ENCODE results near the gene MYRIP.

Gene MYRIP

DNA sequence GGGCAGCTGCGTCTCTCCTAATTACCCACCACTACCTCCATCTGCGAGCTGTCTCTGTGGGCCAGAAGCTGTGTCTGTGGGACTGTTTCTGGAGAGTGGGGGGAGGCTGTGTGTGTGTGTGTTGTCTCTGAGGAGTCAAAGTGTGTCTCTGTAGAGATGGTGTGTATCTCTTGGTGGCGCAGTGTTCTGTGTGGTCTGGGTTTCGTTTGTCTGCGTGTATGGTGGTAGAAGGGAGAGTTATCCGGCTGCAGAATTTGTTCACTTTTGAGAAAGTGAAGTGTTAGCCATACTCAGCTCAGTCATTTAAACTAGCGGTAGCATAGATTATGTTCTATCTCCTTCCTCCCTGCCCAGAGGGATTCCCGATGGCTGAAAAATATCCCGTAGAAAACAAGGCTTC lies 2.2 kb downstream of the MYRIP start:
- TF ChIP-seq ZFP3 (CRISPR knock-in tag; IDR thresholded peaks at IDR 0.05) (no peak), CSDC2 (CRISPR knock-in tag; IDR thresholded peaks at IDR 0.05) (no peak), ISL1 (CRISPR knock-in tag; IDR thresholded peaks at IDR 0.05) (no peak), ZNF8 (CRISPR knock-in tag; IDR thresholded peaks at IDR 0.05) (no peak), SNAI2 (CRISPR knock-in tag; IDR thresholded peaks at IDR 0.05) (no peak)
- TF ChIP-seq, protein P1, sequence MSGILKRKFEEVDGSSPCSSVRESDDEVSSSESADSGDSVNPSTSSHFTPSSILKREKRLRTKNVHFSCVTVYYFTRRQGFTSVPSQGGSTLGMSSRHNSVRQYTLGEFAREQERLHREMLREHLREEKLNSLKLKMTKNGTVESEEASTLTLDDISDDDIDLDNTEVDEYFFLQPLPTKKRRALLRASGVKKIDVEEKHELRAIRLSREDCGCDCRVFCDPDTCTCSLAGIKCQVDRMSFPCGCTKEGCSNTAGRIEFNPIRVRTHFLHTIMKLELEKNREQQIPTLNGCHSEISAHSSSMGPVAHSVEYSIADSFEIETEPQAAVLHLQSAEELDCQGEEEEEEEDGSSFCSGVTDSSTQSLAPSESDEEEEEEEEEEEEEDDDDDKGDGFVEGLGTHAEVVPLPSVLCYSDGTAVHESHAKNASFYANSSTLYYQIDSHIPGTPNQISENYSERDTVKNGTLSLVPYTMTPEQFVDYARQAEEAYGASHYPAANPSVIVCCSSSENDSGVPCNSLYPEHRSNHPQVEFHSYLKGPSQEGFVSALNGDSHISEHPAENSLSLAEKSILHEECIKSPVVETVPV (CRISPR knock-in tag; IDR thresholded peaks at IDR 0.05) = no peak
- ATAC-seq = no peak

DNA sequence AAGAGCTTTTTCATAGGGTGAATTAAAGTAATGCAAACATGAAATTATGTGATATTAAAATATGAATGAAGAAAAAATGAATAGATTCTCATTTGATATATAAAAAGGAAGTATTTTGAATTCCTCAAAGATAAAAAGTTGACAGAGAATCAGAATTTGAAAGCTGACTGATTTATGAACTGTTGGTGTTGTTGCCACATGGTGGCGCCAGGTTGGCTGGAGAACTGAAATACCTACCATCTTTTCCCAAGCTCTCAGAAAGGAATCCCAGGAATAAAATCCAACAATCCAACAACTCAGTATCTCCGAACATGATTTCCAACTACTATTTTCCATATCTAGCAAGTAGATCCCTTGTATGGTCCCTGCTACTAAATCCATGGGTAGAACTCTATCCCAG lies 3.1 kb downstream of the MYRIP start:
- TF ChIP-seq OSR1 (CRISPR knock-in tag; IDR thresholded peaks at IDR 0.05) = no peak
- no peak for TF ChIP-seq ARNTL (CRISPR knock-in tag; IDR thresholded peaks at IDR 0.05; ENCODE audit: borderline replicate concordance, low read depth)
- TF ChIP-seq ESRRG (CRISPR knock-in tag; IDR thresholded peaks at IDR 0.05) = no peak
- TF ChIP-seq CSDC2 (CRISPR knock-in tag; IDR thresholded peaks at IDR 0.05) = no peak
- no peak for TF ChIP-seq ZNF70 (CRISPR knock-in tag; IDR thresholded peaks at IDR 0.05)
- TF ChIP-seq TOX (CRISPR knock-in tag; IDR thresholded peaks at IDR 0.05; ENCODE audit: borderline replicate concordance) = no peak
- TF ChIP-seq CREB5 (CRISPR knock-in tag; IDR thresholded peaks at IDR 0.05; ENCODE audit: low read depth) = no peak
- no peak for TF ChIP-seq POU6F1 (CRISPR knock-in tag; IDR thresholded peaks at IDR 0.05; ENCODE audit: borderline replicate concordance, low read depth)
- TF ChIP-seq RARB (CRISPR knock-in tag; IDR thresholded peaks at IDR 0.05) = no peak
- no peak for TF ChIP-seq ZFP3 (CRISPR knock-in tag; IDR thresholded peaks at IDR 0.05)
- no peak for TF ChIP-seq ZNF565 (CRISPR knock-in tag; conservative IDR thresholded peaks at IDR 0.05; ENCODE audit: low read depth)
- no peak for TF ChIP-seq BACH2 (CRISPR knock-in tag; IDR thresholded peaks at IDR 0.05; ENCODE audit: borderline replicate concordance)
- no peak for TF ChIP-seq ZC3H10 (CRISPR knock-in tag; IDR thresholded peaks at IDR 0.05)
- TF ChIP-seq, protein P2, sequence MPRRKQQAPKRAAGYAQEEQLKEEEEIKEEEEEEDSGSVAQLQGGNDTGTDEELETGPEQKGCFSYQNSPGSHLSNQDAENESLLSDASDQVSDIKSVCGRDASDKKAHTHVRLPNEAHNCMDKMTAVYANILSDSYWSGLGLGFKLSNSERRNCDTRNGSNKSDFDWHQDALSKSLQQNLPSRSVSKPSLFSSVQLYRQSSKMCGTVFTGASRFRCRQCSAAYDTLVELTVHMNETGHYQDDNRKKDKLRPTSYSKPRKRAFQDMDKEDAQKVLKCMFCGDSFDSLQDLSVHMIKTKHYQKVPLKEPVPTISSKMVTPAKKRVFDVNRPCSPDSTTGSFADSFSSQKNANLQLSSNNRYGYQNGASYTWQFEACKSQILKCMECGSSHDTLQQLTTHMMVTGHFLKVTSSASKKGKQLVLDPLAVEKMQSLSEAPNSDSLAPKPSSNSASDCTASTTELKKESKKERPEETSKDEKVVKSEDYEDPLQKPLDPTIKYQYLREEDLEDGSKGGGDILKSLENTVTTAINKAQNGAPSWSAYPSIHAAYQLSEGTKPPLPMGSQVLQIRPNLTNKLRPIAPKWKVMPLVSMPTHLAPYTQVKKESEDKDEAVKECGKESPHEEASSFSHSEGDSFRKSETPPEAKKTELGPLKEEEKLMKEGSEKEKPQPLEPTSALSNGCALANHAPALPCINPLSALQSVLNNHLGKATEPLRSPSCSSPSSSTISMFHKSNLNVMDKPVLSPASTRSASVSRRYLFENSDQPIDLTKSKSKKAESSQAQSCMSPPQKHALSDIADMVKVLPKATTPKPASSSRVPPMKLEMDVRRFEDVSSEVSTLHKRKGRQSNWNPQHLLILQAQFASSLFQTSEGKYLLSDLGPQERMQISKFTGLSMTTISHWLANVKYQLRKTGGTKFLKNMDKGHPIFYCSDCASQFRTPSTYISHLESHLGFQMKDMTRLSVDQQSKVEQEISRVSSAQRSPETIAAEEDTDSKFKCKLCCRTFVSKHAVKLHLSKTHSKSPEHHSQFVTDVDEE (CRISPR knock-in tag; IDR thresholded peaks at IDR 0.05) = no peak
- no peak for TF ChIP-seq TCF4 (CRISPR knock-in tag; IDR thresholded peaks at IDR 0.05; ENCODE audit: borderline replicate concordance)

DNA sequence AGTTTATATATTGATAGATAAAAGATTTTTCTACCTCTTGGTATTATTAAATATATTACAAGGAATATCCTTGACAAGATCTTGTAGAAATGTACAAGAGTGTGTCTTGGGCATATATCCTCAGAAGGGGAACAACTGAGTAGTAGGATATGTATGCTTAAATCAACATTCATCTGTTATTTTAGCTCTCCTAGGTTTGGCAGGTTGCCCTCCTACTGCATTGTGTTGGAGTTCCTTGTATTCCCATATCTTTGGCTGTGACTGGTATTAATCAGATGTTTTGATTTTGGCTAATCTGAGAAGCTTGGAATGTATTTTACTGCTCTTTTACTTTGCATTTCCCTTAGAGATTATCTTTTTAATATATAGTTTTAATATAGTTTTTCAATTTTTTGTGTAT lies 4.6 kb downstream of the MYRIP start:
- no peak for TF ChIP-seq ESRRG (CRISPR knock-in tag; IDR thresholded peaks at IDR 0.05)
- no peak for TF ChIP-seq CSDC2 (CRISPR knock-in tag; IDR thresholded peaks at IDR 0.05)
- no peak for TF ChIP-seq OSR1 (CRISPR knock-in tag; IDR thresholded peaks at IDR 0.05)
- TF ChIP-seq, protein P1 (CRISPR knock-in tag; IDR thresholded peaks at IDR 0.05) = no peak
- no peak for TF ChIP-seq ZNF70 (CRISPR knock-in tag; IDR thresholded peaks at IDR 0.05)
- TF ChIP-seq POU6F1 (CRISPR knock-in tag; IDR thresholded peaks at IDR 0.05; ENCODE audit: borderline replicate concordance, low read depth) = no peak
- TF ChIP-seq ZFP3 (CRISPR knock-in tag; IDR thresholded peaks at IDR 0.05) = no peak
- no peak for TF ChIP-seq ISL1 (CRISPR knock-in tag; IDR thresholded peaks at IDR 0.05)
- TF ChIP-seq, protein P2 (CRISPR knock-in tag; IDR thresholded peaks at IDR 0.05) = no peak
- no peak for TF ChIP-seq CREB5 (CRISPR knock-in tag; IDR thresholded peaks at IDR 0.05; ENCODE audit: low read depth)
- TF ChIP-seq GLIS3 (CRISPR knock-in tag; IDR thresholded peaks at IDR 0.05) = no peak
- no peak for TF ChIP-seq PPARA (CRISPR knock-in tag; IDR thresholded peaks at IDR 0.05; ENCODE audit: borderline replicate concordance)
- TF ChIP-seq ZC3H10 (CRISPR knock-in tag; IDR thresholded peaks at IDR 0.05) = no peak
- no peak for TF ChIP-seq SNAI2 (CRISPR knock-in tag; IDR thresholded peaks at IDR 0.05)
- no peak for ATAC-seq

More for the DNA sequence above, 3.1 kb downstream of the MYRIP start:
- ATAC-seq = no peak
